AG09309 (cell line): Measurements from ENCODE around the gene IRX4.
"Not testable (repeated sequence)": the region's sequence is repeated elsewhere in the genome, so short reads cannot be mapped to it uniquely, and the experiment has no call there.

Source experiments
- DNase-seq: peaks from one replicate; pipeline ENCODE4 v3.0.0-alpha.2; 2010; ENCODE audit warnings: low read depth
- H3K4me3 ChIP-seq: 2 replicates; pipeline ENCODE4 v1.5.1; 2011; ENCODE audit warnings: mild to moderate bottlenecking, low read depth, low read length, moderate library complexity; ENCODE audit not compliant: control insufficient read depth
- TF ChIP-seq, protein P1 (sequence below): IDR thresholded peaks from 2 replicates; pipeline ENCODE4 v1.5.1; 2011; ENCODE audit warnings: mild to moderate bottlenecking, low read depth, low read length, inconsistent platforms; ENCODE audit not compliant: insufficient read depth, control insufficient read depth; ENCODE audit errors: missing control alignments

IRX4 gene

GRCh38 chr5:1873243-1873959 lies 9.3 kb downstream of the IRX4 start:
- no peak for DNase-seq
- no peak overlapping the region for H3K4me3 ChIP-seq
- TF ChIP-seq, protein P1, sequence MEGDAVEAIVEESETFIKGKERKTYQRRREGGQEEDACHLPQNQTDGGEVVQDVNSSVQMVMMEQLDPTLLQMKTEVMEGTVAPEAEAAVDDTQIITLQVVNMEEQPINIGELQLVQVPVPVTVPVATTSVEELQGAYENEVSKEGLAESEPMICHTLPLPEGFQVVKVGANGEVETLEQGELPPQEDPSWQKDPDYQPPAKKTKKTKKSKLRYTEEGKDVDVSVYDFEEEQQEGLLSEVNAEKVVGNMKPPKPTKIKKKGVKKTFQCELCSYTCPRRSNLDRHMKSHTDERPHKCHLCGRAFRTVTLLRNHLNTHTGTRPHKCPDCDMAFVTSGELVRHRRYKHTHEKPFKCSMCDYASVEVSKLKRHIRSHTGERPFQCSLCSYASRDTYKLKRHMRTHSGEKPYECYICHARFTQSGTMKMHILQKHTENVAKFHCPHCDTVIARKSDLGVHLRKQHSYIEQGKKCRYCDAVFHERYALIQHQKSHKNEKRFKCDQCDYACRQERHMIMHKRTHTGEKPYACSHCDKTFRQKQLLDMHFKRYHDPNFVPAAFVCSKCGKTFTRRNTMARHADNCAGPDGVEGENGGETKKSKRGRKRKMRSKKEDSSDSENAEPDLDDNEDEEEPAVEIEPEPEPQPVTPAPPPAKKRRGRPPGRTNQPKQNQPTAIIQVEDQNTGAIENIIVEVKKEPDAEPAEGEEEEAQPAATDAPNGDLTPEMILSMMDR = no peak

GRCh38 chr5:1871441-1871840 lies 11.3 kb downstream of the IRX4 start:
- TF ChIP-seq, protein P1 = no peak
- H3K4me3 ChIP-seq = no peak overlapping the region
- DNase-seq = no peak

- H3K4me3 ChIP-seq = not testable (repeated sequence)
These were observed 12.1 kb downstream of the IRX4 start for GRCh38 chr5:1870435-1871272.

DNA sequence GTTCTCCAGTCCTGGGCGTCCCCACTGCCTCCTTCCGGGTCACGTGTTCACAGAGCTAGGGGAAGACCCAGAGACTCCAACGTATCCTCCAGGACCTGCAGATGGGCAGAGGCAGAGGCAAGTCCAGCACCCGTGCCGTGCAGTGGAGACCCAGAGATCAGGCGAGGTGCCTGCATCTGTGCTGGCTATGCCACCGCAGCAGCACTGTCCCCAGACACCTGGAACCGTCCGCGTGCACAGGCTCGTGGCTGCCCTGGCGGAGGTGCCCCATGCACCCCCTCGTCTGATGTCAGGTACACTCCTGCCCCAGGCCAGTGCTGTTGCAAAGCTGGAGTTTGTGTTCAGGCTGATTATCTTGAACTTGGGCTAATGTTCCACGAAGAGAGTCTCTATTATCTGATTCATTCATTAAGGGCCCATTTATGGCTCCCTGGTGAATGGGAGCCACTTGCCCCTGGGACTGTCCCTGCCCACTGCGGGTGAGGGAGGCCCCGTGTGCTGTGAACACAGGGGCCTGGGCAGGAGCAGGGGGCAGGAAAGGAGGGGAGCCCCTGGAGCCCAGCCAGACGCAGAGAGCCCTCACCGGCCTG lies 13.7 kb downstream of the IRX4 start:
- DNase-seq = no peak

More at GRCh38 chr5:1870435-1871272, 12.1 kb downstream of the IRX4 start:
- not testable (repeated sequence) for DNase-seq

GRCh38 chr5:1867815-1868143 lies 14.9 kb downstream of the IRX4 start:
- TF ChIP-seq, protein P1 = no peak
- no peak for DNase-seq
- H3K4me3 ChIP-seq = no peak overlapping the region

More for the DNA sequence above, 13.7 kb downstream of the IRX4 start:
- TF ChIP-seq, protein P1 = no peak
- no peak overlapping the region for H3K4me3 ChIP-seq

DNA sequence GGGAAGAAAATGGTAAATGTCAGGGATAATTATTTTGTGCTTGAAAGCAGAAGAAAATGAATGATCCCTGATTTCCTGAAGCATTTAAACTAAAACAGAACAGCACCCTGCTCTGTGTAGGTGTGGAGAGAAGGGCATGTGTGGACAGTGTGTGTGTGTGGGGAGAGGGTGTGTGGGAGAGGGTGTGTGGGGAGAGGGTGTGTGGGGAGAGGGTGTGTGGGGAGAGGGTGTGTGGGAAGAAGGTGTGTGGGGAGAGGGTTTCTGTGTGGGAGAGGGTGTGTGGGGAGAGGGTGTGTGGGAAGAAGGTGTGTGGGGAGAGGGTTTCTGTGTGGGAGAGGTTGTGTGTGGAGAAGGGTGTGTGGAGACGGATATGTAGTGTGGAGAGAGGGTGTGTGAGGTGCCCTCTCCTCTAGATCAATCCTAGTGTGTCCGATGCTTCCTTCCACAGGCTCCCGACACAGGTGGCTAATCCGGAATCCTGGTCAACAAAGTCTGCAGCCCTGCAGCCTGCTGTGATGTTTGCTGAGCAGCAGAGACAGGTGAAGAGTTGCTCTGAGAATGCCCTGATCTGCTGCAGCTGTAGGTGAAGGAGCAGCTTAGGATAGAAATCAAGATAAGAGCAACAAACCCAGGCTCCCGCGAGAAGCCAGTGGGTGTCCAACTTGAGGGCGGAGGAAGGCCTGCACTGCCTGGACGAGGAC lies 15.5 kb downstream of the IRX4 start:
- TF ChIP-seq, protein P1 = no peak
- no peak for DNase-seq
- H3K4me3 ChIP-seq = no peak overlapping the region

DNA sequence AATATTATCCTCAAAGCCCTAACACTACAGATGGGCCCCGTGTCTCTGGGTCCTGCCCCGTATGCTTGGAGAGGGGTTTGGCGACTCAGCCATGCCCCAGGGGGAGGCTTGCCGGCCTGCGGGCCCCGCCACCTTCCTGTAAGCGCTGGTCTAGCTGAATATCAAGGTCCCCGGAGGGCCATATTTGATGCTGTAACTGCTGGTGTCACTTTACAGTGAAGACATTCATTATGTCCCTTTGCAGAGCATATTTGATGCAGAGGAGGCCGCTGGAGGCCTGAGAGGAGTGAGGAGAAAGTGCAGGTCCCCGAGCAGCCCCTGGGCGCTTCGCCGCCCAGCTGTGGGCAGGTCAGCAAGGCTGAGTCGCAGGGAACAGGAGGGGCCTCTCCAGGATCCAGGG lies 16.8 kb downstream of the IRX4 start:
- H3K4me3 ChIP-seq = no peak overlapping the region
- TF ChIP-seq, protein P1 = no peak

More for the DNA sequence above, 16.8 kb downstream of the IRX4 start:
- no peak for DNase-seq
